Neural progenitor cell (in vitro differentiated cells): ENCODE data around the gene MYO10. TPM values are rescaled to one million over a fixed set of nuclear protein-coding genes. Genes with fewer than 3 reads are reported as not detected.

Experiments used
- DNase-seq: peaks from one replicate; pipeline ENCODE4 v3.0.0-alpha.2; 2016; ENCODE audit warnings: low spot score
- H2AFZ ChIP-seq: fragments of 200-600 bp; sonication (generic); replicated peaks from 2 replicates; pipeline ENCODE4 v1.6.1; 2016; ENCODE audit warnings: antibody characterized with exemption
- H3F3A ChIP-seq: fragments of 200-600 bp; sonication (generic); 2 replicates; pipeline ENCODE4 v1.6.1; 2016; ENCODE audit warnings: antibody characterized with exemption, low read depth
- H3K27ac ChIP-seq: fragments of 200-600 bp; sonication (generic); 2 replicates; pipeline ENCODE4 v1.5.1; 2016; ENCODE audit warnings: mild to moderate bottlenecking
- H3K27me3 ChIP-seq: fragments of 200-600 bp; sonication (generic); 2 replicates; pipeline ENCODE4 v1.6.1; 2016; ENCODE audit warnings: mild to moderate bottlenecking, moderate library complexity
- H3K36me3 ChIP-seq: fragments of 200-600 bp; sonication (generic); 2 replicates; pipeline ENCODE4 v1.5.1; 2016
- H3K4me1 ChIP-seq: fragments of 200-600 bp; sonication (generic); 2 replicates; pipeline ENCODE4 v1.6.1; 2016; ENCODE audit warnings: mixed run types
- H3K4me2 ChIP-seq: fragments of 200-600 bp; sonication (generic); 2 replicates; pipeline ENCODE4 v1.6.1; 2016
- H3K4me3 ChIP-seq: fragments of 200-600 bp; sonication (generic); 2 replicates; pipeline ENCODE4 v1.5.1; 2016
- H3K79me2 ChIP-seq: fragments of 200-600 bp; sonication (generic); 2 replicates; pipeline ENCODE4 v1.6.1; 2016; ENCODE audit warnings: low read depth
- H3K9ac ChIP-seq: fragments of 200-600 bp; sonication (generic); 2 replicates; pipeline ENCODE4 v1.6.1; 2016
- H3K9me3 ChIP-seq: fragments of 200-600 bp; sonication (generic); 2 replicates; pipeline ENCODE4 v1.5.1; 2016; ENCODE audit warnings: low read depth
- H4K20me1 ChIP-seq: fragments of 200-600 bp; sonication (generic); 2 replicates; pipeline ENCODE4 v1.6.1; 2016; ENCODE audit warnings: low read depth
- H3K27ac Mint-ChIP-seq: 3 replicates; pipeline ENCODE4 v1.8.0; 2021; ENCODE audit warnings: mixed read lengths
- H3K27me3 Mint-ChIP-seq: 2 replicates; pipeline ENCODE4 v1.8.0; 2022; ENCODE audit warnings: low read depth, mild to moderate bottlenecking, inconsistent platforms, moderate library complexity, mixed read lengths; ENCODE audit not compliant: insufficient read depth
- H3K36me3 Mint-ChIP-seq: 3 replicates; pipeline ENCODE4 v1.8.0; 2021; ENCODE audit warnings: mixed read lengths
- H3K4me1 Mint-ChIP-seq: 3 replicates; pipeline ENCODE4 v1.8.0; 2021; ENCODE audit warnings: mixed read lengths
- H3K4me3 Mint-ChIP-seq: 3 replicates; pipeline ENCODE4 v1.8.0; 2021; ENCODE audit warnings: mild to moderate bottlenecking, moderate library complexity, mixed read lengths
- H3K9me3 Mint-ChIP-seq: 3 replicates; pipeline ENCODE4 v1.8.0; 2020; ENCODE audit warnings: mixed read lengths
- CTCF ChIP-seq: fragments of 200-600 bp; sonication (generic); IDR thresholded peaks from 2 replicates; pipeline ENCODE4 v1.5.1; 2017; ENCODE audit warnings: antibody characterized with exemption, mild to moderate bottlenecking
- EZH2 ChIP-seq: fragments of 200-600 bp; sonication (generic); IDR thresholded peaks from 2 replicates; pipeline ENCODE4 v1.6.1; 2017; ENCODE audit warnings: antibody characterized with exemption, mild to moderate bottlenecking, moderate library complexity
- EZH2phosphoT487 ChIP-seq: fragments of 200-600 bp; sonication (generic); IDR thresholded peaks from 2 replicates; pipeline ENCODE4 v1.6.1; 2017; ENCODE audit warnings: antibody characterized with exemption
- total RNA-seq: library from RNA; depleted of rRNA; stranded (reverse); fragments of >200 nt; gene quantifications from 2 replicates; pipeline ENCODE4 v1.2.3, GENCODE V29; 2015; ENCODE audit warnings: low replicate concordance

MYO10 gene
- total RNA-seq, 1 donor from 2014 or later: 39.1 TPM

GRCh38 chr5:16809395-16810207 is 126.5 kb downstream of the MYO10 start:
- peaks cover 2% of the 10 kb centered on the region for H3K27me3 Mint-ChIP-seq
- H3K4me1 Mint-ChIP-seq: peaks cover 20% of the 10 kb centered on the region
- H3K79me2 ChIP-seq: peaks cover 43% of the 10 kb centered on the region
- no peak for TF ChIP-seq EZH2phosphoT487
- no peak for TF ChIP-seq EZH2
- TF ChIP-seq CTCF: no peak
- H3K4me3 ChIP-seq: no peak overlapping the region
- H3K4me3 Mint-ChIP-seq: no peak overlapping the region
- no peaks in the 10 kb centered on the region for H3K9me3 Mint-ChIP-seq
- H3K27ac ChIP-seq: peak overlapping the region; percentile 24
- peaks cover 11% of the 10 kb centered on the region for H3F3A ChIP-seq
- H4K20me1 ChIP-seq: peaks cover 16% of the 10 kb centered on the region
- H3K36me3 Mint-ChIP-seq: peaks cover 5% of the 10 kb centered on the region
- H3K9me3 ChIP-seq: no peaks in the 10 kb centered on the region
- no peak overlapping the region for H3K9ac ChIP-seq
- peak overlapping the region; percentile 55 for H3K27ac Mint-ChIP-seq
- peaks cover 22% of the 10 kb centered on the region for H3K4me1 ChIP-seq
- no peak overlapping the region for H2AFZ ChIP-seq
- DNase-seq: peak; percentile 43
- no peaks in the 10 kb centered on the region for H3K36me3 ChIP-seq
- no peaks in the 10 kb centered on the region for H3K27me3 ChIP-seq
- peak overlapping the region; percentile 25 for H3K4me2 ChIP-seq

GRCh38 chr5:16809010-16809394 is 127.1 kb downstream of the MYO10 start:
- H4K20me1 ChIP-seq: peaks cover 16% of the 10 kb centered on the region
- no peaks in the 10 kb centered on the region for H3K9me3 Mint-ChIP-seq
- no peaks in the 10 kb centered on the region for H3K9me3 ChIP-seq
- peaks cover 47% of the 10 kb centered on the region for H3K79me2 ChIP-seq
- H3K4me1 ChIP-seq: peaks cover 22% of the 10 kb centered on the region
- H3K27me3 ChIP-seq: no peaks in the 10 kb centered on the region
- DNase-seq: no peak
- no peak overlapping the region for H3K9ac ChIP-seq
- H3K4me3 ChIP-seq: no peak overlapping the region
- TF ChIP-seq CTCF (no peak), EZH2 (no peak), EZH2phosphoT487 (no peak)
- H3K27me3 Mint-ChIP-seq: peaks cover 2% of the 10 kb centered on the region
- no peak overlapping the region for H2AFZ ChIP-seq
- peak overlapping the region; percentile 24 for H3K27ac ChIP-seq
- no peaks in the 10 kb centered on the region for H3K36me3 ChIP-seq
- H3K4me1 Mint-ChIP-seq: peaks cover 20% of the 10 kb centered on the region
- peaks cover 8% of the 10 kb centered on the region for H3K36me3 Mint-ChIP-seq
- peaks cover 11% of the 10 kb centered on the region for H3F3A ChIP-seq
- H3K4me2 ChIP-seq: no peak overlapping the region
- peak overlapping the region; percentile 50 for H3K27ac Mint-ChIP-seq
- no peak overlapping the region for H3K4me3 Mint-ChIP-seq

GRCh38 chr5:16808021-16808420 is 128.1 kb downstream of the MYO10 start:
- Histone ChIP-seq H4K20me1 (peaks cover 16% of the 10 kb centered on the region), H3K4me2 (no peak overlapping the region), H3F3A (peaks cover 11% of the 10 kb centered on the region), H2AFZ (no peak overlapping the region), H3K36me3 (no peaks in the 10 kb centered on the region), H3K9me3 (no peaks in the 10 kb centered on the region), H3K27ac (no peak overlapping the region), H3K79me2 (peaks cover 51% of the 10 kb centered on the region), H3K4me1 (peaks cover 22% of the 10 kb centered on the region), H3K4me3 (no peak overlapping the region), H3K27me3 (no peaks in the 10 kb centered on the region), H3K9ac (no peak overlapping the region)
- TF ChIP-seq EZH2phosphoT487: no peak
- Mint-ChIP-seq H3K27me3 (peaks cover 2% of the 10 kb centered on the region), H3K36me3 (peaks cover 5% of the 10 kb centered on the region), H3K4me3 (no peak overlapping the region), H3K9me3 (no peaks in the 10 kb centered on the region), H3K4me1 (peaks cover 20% of the 10 kb centered on the region), H3K27ac (no peak overlapping the region)
- DNase-seq: no peak

GRCh38 chr5:16807547-16807864 is 128.6 kb downstream of the MYO10 start:
- Mint-ChIP-seq H3K36me3 (peaks cover 5% of the 10 kb centered on the region), H3K4me3 (no peak overlapping the region), H3K27me3 (peaks cover 2% of the 10 kb centered on the region), H3K4me1 (peaks cover 20% of the 10 kb centered on the region), H3K9me3 (no peaks in the 10 kb centered on the region), H3K27ac (peak overlapping the region; percentile 23)
- Histone ChIP-seq H3K9me3 (no peaks in the 10 kb centered on the region), H3K27ac (no peak overlapping the region), H3K9ac (no peak overlapping the region), H3F3A (peaks cover 11% of the 10 kb centered on the region), H2AFZ (no peak overlapping the region), H3K4me3 (no peak overlapping the region), H3K79me2 (peaks cover 51% of the 10 kb centered on the region), H3K4me2 (no peak overlapping the region), H4K20me1 (peaks cover 16% of the 10 kb centered on the region), H3K36me3 (no peaks in the 10 kb centered on the region), H3K27me3 (no peaks in the 10 kb centered on the region), H3K4me1 (peaks cover 22% of the 10 kb centered on the region)
- no peak for TF ChIP-seq CTCF
- TF ChIP-seq EZH2phosphoT487: no peak
- TF ChIP-seq EZH2: no peak
- DNase-seq: no peak
